Measurements from ENCODE around the gene BCL2L15.

GRCh38 chr1:113895098-113895497 is 7.7 kb upstream of the BCL2L15 start:
- TF ChIP-seq OVOL3 (tag by site-specific recombination; IDR thresholded peaks at IDR 0.05) (no peak), CTCF (tag by site-specific recombination; IDR thresholded peaks at IDR 0.05) (no peak), ZSCAN4 (tag by site-specific recombination; IDR thresholded peaks at IDR 0.05) (no peak), PRDM6 (tag by site-specific recombination; IDR thresholded peaks at IDR 0.05) (no peak), KLF8 (tag by site-specific recombination; IDR thresholded peaks at IDR 0.05) (no peak), ZNF274 (IDR thresholded peaks at IDR 0.05; ENCODE audit: low read length) (no peak), ZNF274 (tag by site-specific recombination; IDR thresholded peaks at IDR 0.05; ENCODE audit: borderline replicate concordance) (no peak)
